Liver (tissue), 9 donors: Measurements from ENCODE around the gene PTHLH. TPM values are rescaled to one million over a fixed set of nuclear protein-coding genes. Genes with fewer than 3 reads are reported as not detected.

ENCODE experiments used
- DNase-seq: peaks from one replicate; pipeline ENCODE4 v3.0.0-alpha.2; 2017; ENCODE audit warnings: low spot score
- H3K27ac ChIP-seq, 2 donors: one replicate each; pipeline ENCODE4 v1.7.0; 2013; ENCODE audit warnings: inconsistent platforms in 2 of 2, low read length in 2 of 2, control low read depth in 1 of 2, low read depth in 1 of 2, mild to moderate bottlenecking in 1 of 2
- H3K27me3 ChIP-seq, 4 donors: one replicate each; pipeline versions ENCODE4 v1.6.1 to v1.7.0; 2013; ENCODE audit warnings: low read length in 3 of 4, inconsistent platforms in 1 of 4, mild to moderate bottlenecking in 1 of 4, moderate library complexity in 1 of 4; ENCODE audit not compliant: control insufficient read depth in 4 of 4, insufficient read depth in 4 of 4
- H3K36me3 ChIP-seq, 4 donors: one replicate each; pipeline versions ENCODE4 v1.6.1 to v1.7.0; 2013; ENCODE audit warnings: low read length in 3 of 4, mild to moderate bottlenecking in 3 of 4, low read depth in 1 of 4, moderate library complexity in 1 of 4; ENCODE audit not compliant: control insufficient read depth in 4 of 4, insufficient read depth in 3 of 4
- H3K4me1 ChIP-seq, 4 donors: one replicate each; pipeline versions ENCODE4 v1.6.1 to v1.7.0; 2013; ENCODE audit warnings: low read length in 3 of 4, mild to moderate bottlenecking in 3 of 4, moderate library complexity in 1 of 4; ENCODE audit not compliant: control insufficient read depth in 4 of 4, insufficient read depth in 4 of 4
- H3K4me3 ChIP-seq, 3 donors: one replicate each; pipeline versions ENCODE4 v1.6.1 to v1.7.0; 2013; ENCODE audit warnings: low read length in 3 of 3, control low read depth in 1 of 3, low read depth in 1 of 3, mild to moderate bottlenecking in 1 of 3
- H3K9ac ChIP-seq, 2 donors: one replicate each; pipeline ENCODE4 v1.7.0; 2013; ENCODE audit warnings: low read length in 2 of 2, mild to moderate bottlenecking in 2 of 2, moderate library complexity in 2 of 2, control low read depth in 1 of 2, low read depth in 1 of 2
- H3K9me3 ChIP-seq, 4 donors: one replicate each; pipeline versions ENCODE4 v1.6.1 to v1.7.0; 2013; ENCODE audit warnings: low read length in 3 of 4; ENCODE audit not compliant: control insufficient read depth in 4 of 4
- FOXA1 ChIP-seq: IDR thresholded peaks from 2 replicates; pipeline ENCODE4 v1.6.1; 2016; ENCODE audit warnings: antibody characterized with exemption
- FOXA2 ChIP-seq: IDR thresholded peaks from 2 replicates; pipeline ENCODE4 v1.6.1; 2016; ENCODE audit warnings: antibody characterized with exemption
- GABPA ChIP-seq, 2 donors: IDR thresholded peaks in 1 of 2; conservative IDR thresholded peaks in 1 of 2; 2 replicates each; pipeline ENCODE4 v1.6.1; 2016; ENCODE audit warnings: antibody characterized with exemption in 2 of 2, mild to moderate bottlenecking in 1 of 2, moderate library complexity in 1 of 2
- HNF4G ChIP-seq: IDR thresholded peaks from 2 replicates; pipeline ENCODE4 v1.6.1; 2016; ENCODE audit warnings: antibody characterized with exemption
- JUND ChIP-seq, 2 donors: IDR thresholded peaks; 2 replicates each; pipeline ENCODE4 v1.6.1; 2016; ENCODE audit warnings: antibody characterized with exemption in 2 of 2
- NR2F2 ChIP-seq: IDR thresholded peaks from 2 replicates; pipeline ENCODE4 v1.6.1; 2016; ENCODE audit warnings: antibody characterized with exemption
- RAD21 ChIP-seq, 2 donors: IDR thresholded peaks; 2 replicates each; pipeline ENCODE4 v1.6.1; 2016; ENCODE audit warnings: antibody characterized with exemption in 2 of 2, mild to moderate bottlenecking in 2 of 2
- RXRA ChIP-seq, 2 donors: IDR thresholded peaks; 2 replicates each; pipeline ENCODE4 v1.6.1; 2017 to 2018; ENCODE audit warnings: antibody characterized with exemption in 2 of 2, mild to moderate bottlenecking in 1 of 2
- SP1 ChIP-seq: IDR thresholded peaks from 2 replicates; pipeline ENCODE4 v1.6.1; 2018; ENCODE audit warnings: antibody characterized with exemption, mild to moderate bottlenecking
- TAF1 ChIP-seq: conservative IDR thresholded peaks from 2 replicates; pipeline ENCODE4 v1.6.1; 2016; ENCODE audit warnings: antibody characterized with exemption, mild to moderate bottlenecking
- YY1 ChIP-seq: IDR thresholded peaks from 2 replicates; pipeline ENCODE4 v1.6.1; 2016; ENCODE audit warnings: antibody characterized with exemption, mild to moderate bottlenecking
- WGBS: extraction: QIAGEN DNeasy Blood & Tissue Kit; methylation state at CpG from one replicate; pipeline ENCODE4 v1.1.7; 2013; 5-methylcytosine and 5-hydroxymethylcytosine counted together
- polyA plus RNA-seq, 2 donors: library from polyadenylated mRNA; stranded (reverse) in 1 of 2; unstranded in 1 of 2; fragments of 200-250 nt in 1 of 2; fragments of >200 nt in 1 of 2; fragmentation: Nextera tagmentation in 1 of 2; extraction: Ambion mirVana in 1 of 2; gene quantifications; one replicate each; pipeline versions ENCODE4 v1.2.1 to v1.2.3, GENCODE V29; 2013 to 2015
- total RNA-seq, 2 donors: library from RNA; depleted of rRNA; stranded (reverse); fragments of >200 nt; gene quantifications; one replicate each; pipeline ENCODE4 v1.2.3, GENCODE V29; 2014
- TF ChIP-seq, protein P1 (sequence below): IDR thresholded peaks from 2 replicates; pipeline ENCODE4 v1.6.1; 2016; ENCODE audit warnings: antibody characterized with exemption, mild to moderate bottlenecking
- TF ChIP-seq, protein P2 (sequence below): IDR thresholded peaks from 2 replicates; pipeline ENCODE4 v1.6.1; 2016; ENCODE audit warnings: antibody characterized with exemption
- TF ChIP-seq, protein P3 (sequence below): IDR thresholded peaks from 2 replicates; pipeline ENCODE4 v1.6.1; 2016; ENCODE audit warnings: antibody characterized with exemption
- TF ChIP-seq, protein P4 (sequence below): fragments of 150-350 bp; IDR thresholded peaks from 2 replicates; pipeline ENCODE4 v1.5.1; 2017; ENCODE audit warnings: improper control_type of control experiment, low read depth, low read length; ENCODE audit not compliant: missing input control
- TF ChIP-seq, protein P5 (sequence below): IDR thresholded peaks from 2 replicates; pipeline ENCODE4 v1.6.1; 2016; ENCODE audit warnings: antibody characterized with exemption
- donor health status: healthy.
- donor health status: healthy.
- donor health status: healthy.
- donor health status: healthy.
- donor health status: healthy.

PTHLH gene
- total and polyA plus RNA-seq, 4 donors = not detected

DNA sequence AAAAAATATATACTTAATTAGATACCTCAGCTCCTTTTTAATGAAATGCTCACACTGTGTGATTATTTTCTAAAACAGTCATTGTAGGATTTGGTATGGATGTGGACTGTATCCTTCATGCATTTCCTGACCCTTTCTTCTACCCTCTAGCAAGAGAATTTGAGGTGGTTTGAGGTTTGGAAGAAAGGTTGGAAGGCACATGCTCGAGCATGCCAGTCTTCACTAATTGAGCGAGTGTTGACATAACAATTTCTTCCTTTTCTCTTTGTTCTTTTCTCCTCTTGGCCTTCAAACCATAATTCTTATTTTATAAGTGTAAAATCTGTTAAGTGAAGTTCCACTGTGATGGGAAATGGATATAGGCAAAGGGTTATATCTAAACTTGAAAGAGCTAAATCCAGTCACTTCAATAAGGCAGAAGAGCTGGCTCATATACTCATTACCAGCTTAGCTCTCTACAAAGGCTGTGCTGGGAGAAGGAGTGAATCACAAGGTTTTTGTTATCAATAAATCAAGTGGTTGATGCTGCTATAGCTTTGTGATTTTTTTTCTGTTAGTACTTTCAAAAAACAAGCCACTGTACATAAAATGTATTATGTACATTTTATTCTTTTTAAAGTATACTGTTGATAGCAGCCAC, 16.2 kb upstream of the PTHLH start:
- Histone ChIP-seq H3K9ac (no peak overlapping the region), H3K4me1 (no peaks in the 10 kb centered on the region), H3K27me3 (no peaks in the 10 kb centered on the region), H3K9me3 (peaks cover 0 to 9% (median under 1%) of the 10 kb centered on the region in 4 donors), H3K36me3 (no peaks in the 10 kb centered on the region), H3K27ac (no peak overlapping the region), H3K4me3 (no peak overlapping the region)
- WGBS = 82% methylated on average over 2 of the region's 2 CpGs
- DNase-seq = no peak
- TF ChIP-seq FOXA2 (no peak), JUND (IDR thresholded peaks at IDR 0.05) (no peak), HNF4G (no peak), GABPA (IDR thresholded peaks at IDR 0.05 in 1 of 2, conservative IDR thresholded peaks at IDR 0.05 in 1 of 2) (no peak), YY1 (no peak), TAF1 (no peak), FOXA1 (no peak), RXRA (IDR thresholded peaks at IDR 0.05) (no peak), SP1 (no peak), RAD21 (IDR thresholded peaks at IDR 0.05) (no peak), NR2F2 (no peak)
- TF ChIP-seq, protein P1, sequence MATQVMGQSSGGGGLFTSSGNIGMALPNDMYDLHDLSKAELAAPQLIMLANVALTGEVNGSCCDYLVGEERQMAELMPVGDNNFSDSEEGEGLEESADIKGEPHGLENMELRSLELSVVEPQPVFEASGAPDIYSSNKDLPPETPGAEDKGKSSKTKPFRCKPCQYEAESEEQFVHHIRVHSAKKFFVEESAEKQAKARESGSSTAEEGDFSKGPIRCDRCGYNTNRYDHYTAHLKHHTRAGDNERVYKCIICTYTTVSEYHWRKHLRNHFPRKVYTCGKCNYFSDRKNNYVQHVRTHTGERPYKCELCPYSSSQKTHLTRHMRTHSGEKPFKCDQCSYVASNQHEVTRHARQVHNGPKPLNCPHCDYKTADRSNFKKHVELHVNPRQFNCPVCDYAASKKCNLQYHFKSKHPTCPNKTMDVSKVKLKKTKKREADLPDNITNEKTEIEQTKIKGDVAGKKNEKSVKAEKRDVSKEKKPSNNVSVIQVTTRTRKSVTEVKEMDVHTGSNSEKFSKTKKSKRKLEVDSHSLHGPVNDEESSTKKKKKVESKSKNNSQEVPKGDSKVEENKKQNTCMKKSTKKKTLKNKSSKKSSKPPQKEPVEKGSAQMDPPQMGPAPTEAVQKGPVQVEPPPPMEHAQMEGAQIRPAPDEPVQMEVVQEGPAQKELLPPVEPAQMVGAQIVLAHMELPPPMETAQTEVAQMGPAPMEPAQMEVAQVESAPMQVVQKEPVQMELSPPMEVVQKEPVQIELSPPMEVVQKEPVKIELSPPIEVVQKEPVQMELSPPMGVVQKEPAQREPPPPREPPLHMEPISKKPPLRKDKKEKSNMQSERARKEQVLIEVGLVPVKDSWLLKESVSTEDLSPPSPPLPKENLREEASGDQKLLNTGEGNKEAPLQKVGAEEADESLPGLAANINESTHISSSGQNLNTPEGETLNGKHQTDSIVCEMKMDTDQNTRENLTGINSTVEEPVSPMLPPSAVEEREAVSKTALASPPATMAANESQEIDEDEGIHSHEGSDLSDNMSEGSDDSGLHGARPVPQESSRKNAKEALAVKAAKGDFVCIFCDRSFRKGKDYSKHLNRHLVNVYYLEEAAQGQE = no peak
- TF ChIP-seq, protein P2, sequence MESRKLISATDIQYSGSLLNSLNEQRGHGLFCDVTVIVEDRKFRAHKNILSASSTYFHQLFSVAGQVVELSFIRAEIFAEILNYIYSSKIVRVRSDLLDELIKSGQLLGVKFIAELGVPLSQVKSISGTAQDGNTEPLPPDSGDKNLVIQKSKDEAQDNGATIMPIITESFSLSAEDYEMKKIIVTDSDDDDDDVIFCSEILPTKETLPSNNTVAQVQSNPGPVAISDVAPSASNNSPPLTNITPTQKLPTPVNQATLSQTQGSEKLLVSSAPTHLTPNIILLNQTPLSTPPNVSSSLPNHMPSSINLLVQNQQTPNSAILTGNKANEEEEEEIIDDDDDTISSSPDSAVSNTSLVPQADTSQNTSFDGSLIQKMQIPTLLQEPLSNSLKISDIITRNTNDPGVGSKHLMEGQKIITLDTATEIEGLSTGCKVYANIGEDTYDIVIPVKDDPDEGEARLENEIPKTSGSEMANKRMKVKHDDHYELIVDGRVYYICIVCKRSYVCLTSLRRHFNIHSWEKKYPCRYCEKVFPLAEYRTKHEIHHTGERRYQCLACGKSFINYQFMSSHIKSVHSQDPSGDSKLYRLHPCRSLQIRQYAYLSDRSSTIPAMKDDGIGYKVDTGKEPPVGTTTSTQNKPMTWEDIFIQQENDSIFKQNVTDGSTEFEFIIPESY = no peak
- TF ChIP-seq, protein P3, sequence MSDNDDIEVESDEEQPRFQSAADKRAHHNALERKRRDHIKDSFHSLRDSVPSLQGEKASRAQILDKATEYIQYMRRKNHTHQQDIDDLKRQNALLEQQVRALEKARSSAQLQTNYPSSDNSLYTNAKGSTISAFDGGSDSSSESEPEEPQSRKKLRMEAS = no peak
- TF ChIP-seq, protein P4, sequence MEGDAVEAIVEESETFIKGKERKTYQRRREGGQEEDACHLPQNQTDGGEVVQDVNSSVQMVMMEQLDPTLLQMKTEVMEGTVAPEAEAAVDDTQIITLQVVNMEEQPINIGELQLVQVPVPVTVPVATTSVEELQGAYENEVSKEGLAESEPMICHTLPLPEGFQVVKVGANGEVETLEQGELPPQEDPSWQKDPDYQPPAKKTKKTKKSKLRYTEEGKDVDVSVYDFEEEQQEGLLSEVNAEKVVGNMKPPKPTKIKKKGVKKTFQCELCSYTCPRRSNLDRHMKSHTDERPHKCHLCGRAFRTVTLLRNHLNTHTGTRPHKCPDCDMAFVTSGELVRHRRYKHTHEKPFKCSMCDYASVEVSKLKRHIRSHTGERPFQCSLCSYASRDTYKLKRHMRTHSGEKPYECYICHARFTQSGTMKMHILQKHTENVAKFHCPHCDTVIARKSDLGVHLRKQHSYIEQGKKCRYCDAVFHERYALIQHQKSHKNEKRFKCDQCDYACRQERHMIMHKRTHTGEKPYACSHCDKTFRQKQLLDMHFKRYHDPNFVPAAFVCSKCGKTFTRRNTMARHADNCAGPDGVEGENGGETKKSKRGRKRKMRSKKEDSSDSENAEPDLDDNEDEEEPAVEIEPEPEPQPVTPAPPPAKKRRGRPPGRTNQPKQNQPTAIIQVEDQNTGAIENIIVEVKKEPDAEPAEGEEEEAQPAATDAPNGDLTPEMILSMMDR = no peak
- TF ChIP-seq, protein P5, sequence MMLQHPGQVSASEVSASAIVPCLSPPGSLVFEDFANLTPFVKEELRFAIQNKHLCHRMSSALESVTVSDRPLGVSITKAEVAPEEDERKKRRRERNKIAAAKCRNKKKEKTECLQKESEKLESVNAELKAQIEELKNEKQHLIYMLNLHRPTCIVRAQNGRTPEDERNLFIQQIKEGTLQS = no peak
